Lower leg skin (tissue), 3 donors: ENCODE measurements around the gene GNAI2.

Experiments
- POLR2A ChIP-seq, 2 donors: fragments of 450-650 bp; IDR thresholded peaks; one replicate each; pipeline ENCODE4 v1.6.1; 2016 to 2017; ENCODE audit warnings: antibody characterized with exemption in 2 of 2, mild to moderate bottlenecking in 1 of 2, moderate library complexity in 1 of 2
- TF ChIP-seq, protein P1 (sequence below), 3 donors: fragments of 450-650 bp; IDR thresholded peaks; one replicate each; pipeline ENCODE4 v1.5.1; 2016; ENCODE audit warnings: antibody characterized with exemption in 3 of 3, mild to moderate bottlenecking in 3 of 3, moderate library complexity in 2 of 3

DNA sequence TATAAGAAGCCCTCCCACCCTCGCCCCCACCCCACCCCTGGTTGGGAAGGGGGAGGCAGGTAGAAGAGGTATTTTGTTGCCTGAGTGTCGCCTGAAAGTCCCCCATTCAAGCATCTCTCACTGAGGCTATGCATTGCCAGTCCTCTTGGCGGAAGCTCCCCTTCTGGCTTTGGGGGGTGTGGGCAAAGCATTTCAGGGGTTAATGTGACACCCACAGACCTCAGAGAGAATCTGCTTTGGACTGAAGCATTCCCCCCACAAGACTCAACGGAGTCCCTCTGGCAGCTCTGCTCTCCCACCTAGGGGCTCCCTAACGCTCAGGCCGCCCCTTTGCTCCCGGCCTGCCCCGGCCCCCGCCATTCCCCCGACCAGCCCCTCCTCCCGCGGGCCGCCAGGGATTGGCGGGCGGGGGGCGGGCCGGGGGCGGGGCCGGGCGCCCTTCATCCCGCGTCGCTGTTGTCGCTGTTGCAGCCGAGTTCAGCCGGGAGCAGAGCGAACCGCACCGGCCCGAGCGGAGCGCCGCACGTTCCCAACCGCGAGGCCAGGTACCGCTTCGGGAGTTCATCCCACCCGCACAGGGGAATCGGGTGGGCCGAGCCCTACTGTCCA lies 31.1 kb upstream of the GNAI2 start, which contains the start of gene SLC38A3:
- no peak for TF ChIP-seq POLR2A (IDR thresholded peaks at IDR 0.05)
- TF ChIP-seq, protein P1, sequence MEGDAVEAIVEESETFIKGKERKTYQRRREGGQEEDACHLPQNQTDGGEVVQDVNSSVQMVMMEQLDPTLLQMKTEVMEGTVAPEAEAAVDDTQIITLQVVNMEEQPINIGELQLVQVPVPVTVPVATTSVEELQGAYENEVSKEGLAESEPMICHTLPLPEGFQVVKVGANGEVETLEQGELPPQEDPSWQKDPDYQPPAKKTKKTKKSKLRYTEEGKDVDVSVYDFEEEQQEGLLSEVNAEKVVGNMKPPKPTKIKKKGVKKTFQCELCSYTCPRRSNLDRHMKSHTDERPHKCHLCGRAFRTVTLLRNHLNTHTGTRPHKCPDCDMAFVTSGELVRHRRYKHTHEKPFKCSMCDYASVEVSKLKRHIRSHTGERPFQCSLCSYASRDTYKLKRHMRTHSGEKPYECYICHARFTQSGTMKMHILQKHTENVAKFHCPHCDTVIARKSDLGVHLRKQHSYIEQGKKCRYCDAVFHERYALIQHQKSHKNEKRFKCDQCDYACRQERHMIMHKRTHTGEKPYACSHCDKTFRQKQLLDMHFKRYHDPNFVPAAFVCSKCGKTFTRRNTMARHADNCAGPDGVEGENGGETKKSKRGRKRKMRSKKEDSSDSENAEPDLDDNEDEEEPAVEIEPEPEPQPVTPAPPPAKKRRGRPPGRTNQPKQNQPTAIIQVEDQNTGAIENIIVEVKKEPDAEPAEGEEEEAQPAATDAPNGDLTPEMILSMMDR (IDR thresholded peaks at IDR 0.05) = no peak
